Stimulated activated CD4-positive, alpha-beta T cell treated with anti-CD3 and anti-CD28 coated beads, Interleukin-4, amount 100 ng/mL, for 24 hours (primary cell): Measurements from ENCODE around the gene SCN11A.
"Not testable (repeated sequence)": the region's sequence is repeated elsewhere in the genome, so short reads cannot be mapped to it uniquely, and the experiment has no call there.

Source experiments
- DNase-seq: peaks from one replicate; pipeline ENCODE4 v3.0.0-alpha.2; 2020

The SCN11A gene

DNA sequence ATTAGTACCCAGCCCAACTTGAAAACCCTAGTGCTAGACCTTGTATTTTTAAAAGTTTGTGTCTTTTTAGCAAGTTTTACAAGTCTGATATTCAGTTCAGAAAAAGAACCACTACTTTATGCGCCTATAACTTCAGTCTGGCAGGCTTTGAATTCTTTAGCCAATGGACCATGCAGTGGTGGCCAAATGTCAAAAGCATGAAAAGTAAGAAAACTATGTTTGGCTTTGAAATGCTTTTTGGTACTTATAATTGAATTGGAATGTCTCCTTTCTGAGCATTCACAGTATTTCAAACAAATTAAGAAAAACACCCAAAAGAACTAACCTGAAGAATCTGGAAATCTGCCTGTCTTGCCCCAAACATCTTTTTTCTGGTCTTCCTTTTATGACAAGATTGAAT, 12.9 kb upstream of the SCN11A start:
- no peak for DNase-seq

DNA sequence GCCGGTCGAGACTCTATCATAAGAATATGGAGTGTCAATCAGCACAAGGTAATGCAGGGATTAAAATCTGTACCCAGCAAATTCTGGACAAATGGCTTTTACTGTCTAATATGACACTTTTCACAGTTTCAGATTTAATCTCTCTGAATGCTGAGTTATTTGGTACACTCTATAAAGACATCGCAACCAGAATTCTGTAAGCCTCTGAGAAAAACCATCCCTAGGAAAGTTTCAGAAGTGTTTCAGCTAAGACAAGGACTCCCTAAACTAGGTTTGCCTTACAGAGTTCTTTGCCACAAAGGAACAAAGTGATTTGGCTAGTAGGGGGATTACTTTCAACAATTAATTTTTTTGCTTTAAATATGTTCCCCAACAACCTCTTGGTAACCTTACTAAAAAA, 11.4 kb upstream of the SCN11A start:
- DNase-seq = no peak

DNA sequence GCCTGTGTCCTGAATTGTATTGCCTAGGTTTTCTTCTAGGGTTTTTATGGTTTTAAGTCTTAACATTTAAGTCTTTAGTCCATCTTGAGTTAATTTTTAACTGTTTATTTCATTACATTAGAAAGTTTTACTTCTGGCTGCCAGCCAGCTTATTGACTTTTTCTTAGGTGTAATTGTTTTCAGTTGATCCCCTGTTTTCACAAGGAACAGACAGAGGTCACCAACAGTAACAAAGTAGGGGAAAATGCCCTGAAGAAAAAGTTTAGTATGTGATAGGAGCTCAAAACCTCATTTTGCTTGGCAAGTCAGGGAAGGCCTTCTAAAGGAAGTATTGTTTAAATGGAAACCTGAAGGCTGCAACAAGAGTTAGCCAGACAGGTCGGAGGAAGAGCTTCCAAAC, 10.4 kb upstream of the SCN11A start:
- DNase-seq = no peak

DNA sequence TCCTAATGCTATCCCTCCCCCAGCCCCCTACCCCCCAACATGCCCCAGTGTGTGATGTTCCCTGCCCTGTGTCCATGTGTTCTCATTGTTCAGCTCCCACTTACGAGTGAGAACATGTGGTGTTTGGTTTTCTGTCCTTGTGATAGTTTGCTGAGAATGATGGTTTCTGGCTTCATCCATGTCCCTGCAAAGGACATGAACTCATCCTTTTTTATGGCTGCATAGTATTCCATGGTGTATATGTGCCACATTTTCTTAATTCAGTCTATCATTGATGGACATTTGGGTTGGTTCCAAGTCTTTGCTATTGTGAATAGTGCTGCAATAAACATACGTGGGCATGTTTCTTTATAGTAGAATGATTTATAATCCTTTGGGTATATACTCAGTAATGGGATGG, 9.5 kb upstream of the SCN11A start:
- DNase-seq = not testable (repeated sequence)

DNA sequence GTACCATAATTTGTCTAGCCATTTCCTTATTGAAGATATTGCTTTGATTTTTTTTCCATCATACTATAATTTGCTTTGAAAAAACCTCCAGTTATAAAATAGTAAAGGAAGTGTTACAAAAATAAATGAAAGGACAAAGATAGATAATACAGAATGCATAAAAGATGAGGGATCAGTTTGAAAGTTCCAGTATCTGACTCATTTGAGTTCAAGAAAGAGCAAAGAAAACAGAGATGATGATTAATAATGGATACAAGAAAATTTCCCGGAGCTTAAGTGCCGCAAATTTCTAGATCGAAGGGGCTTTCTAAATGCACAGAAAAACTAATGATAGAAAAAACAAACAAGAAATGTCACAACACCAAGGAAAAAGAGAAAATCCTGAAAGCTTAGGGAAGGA, 4.4 kb upstream of the SCN11A start:
- DNase-seq = no peak

DNA sequence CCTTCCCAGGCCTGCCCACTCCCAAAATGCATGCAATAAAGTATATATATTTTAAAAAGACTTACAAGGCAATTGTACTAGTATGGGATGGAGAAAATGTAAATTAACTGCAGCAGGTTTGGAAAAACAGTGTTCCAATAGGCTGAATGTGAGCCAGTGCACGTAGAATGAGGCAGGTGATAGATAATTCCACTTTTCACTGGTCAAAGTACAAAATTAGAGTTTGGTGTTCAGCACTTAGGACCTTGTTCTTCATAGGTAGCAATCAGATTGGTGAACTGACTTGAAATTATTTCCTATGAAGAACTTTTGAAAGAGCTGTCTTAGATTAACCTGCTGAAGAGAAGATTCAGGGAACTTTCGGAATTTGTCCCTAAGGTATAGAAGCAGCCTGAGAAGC, 2.0 kb upstream of the SCN11A start:
- no peak for DNase-seq

DNA sequence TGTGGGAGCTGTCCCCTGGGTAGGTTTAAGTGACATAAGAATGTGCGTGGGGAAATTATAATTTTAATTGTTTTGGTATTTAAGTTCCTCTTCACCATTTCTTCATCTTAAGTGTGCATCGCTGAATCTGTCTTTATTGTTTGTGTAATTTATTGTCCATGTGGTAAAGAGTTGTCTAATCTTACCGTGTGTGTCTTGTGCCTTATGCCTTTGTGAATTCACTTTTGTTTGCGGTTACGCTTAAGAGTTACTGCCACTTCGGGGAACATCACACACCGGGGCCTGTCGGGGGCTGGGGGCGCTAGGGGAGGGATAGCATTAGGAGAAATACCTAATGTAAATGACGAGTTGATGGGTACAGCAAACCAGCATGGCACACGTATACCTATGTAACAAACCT, 839 bp upstream of the SCN11A start:
- no peak for DNase-seq

DNA sequence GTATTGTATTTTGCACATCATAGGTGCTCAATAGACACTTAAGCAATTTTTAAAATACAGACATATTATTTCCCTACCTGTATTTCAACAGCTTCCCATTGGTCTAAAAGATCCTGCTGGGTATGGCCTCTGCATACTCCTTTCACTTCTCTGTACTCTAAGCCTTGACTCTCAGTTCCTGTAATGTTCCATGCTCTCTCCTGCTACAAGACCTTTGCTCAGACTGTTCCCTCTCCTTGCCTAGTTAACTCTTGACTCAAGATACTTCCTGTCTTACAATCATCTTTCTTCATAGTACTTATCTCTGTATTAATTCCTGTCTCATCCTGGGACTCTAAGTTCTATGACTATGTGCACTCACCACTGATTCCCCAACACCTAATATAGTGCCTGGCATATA, 1.7 kb downstream of the SCN11A start:
- DNase-seq = no peak

DNA sequence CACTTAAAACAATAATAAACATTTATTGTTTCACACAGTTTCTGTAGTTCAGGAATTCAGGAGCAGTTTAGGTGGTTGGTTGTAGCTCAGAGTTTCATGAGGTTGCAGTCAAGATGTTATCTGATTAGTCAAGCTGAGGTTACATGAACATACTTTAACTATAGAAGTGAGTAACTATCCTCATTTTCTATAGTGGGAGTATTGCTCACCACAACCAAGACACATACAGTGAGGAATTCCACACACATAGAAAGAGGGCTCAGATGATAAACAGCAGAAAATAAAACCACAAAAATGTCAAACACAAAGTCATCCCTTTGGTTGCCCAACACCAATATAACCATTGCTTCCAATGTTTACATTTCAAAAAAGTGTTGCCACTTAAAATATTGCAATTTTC, 13.6 kb downstream of the SCN11A start:
- DNase-seq = no peak

DNA sequence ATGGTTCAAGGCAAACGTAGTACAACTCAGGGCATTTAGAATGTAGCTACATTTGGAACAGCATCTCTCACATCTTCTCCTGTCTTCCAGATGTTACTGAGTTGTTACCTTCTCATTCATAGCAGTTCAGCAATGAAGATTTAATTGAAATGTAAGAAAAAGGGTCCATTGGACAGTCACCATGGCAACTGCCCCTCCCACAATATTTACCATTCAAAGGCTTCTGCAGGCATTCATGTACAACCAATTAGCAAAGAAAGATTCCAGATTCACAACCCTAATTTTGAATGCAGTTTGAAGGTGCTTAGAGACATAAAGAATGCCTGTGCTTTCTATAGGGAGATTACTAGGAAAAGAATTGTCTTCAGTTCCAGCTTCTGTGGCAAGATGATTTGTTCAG, 22.2 kb downstream of the SCN11A start:
- no peak for DNase-seq

DNA sequence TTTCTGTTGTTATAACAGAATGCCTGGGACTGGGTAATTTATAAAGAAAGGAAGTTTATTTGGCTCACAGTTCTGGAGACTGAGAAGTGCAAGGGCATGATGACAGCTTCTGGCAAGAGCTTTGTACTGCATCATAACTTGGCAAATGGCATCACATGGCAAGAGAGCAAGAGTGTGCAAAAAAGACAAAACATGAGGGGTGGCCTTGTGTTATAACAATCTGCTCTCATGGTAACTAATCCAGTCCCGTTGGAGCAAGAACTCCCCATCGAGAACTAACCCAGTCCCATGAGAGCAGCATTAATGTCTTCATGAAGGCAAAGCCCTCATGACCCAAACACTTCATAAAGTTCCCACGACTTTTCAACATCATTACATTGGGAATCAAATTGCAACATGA, 23.2 kb downstream of the SCN11A start:
- DNase-seq = no peak

DNA sequence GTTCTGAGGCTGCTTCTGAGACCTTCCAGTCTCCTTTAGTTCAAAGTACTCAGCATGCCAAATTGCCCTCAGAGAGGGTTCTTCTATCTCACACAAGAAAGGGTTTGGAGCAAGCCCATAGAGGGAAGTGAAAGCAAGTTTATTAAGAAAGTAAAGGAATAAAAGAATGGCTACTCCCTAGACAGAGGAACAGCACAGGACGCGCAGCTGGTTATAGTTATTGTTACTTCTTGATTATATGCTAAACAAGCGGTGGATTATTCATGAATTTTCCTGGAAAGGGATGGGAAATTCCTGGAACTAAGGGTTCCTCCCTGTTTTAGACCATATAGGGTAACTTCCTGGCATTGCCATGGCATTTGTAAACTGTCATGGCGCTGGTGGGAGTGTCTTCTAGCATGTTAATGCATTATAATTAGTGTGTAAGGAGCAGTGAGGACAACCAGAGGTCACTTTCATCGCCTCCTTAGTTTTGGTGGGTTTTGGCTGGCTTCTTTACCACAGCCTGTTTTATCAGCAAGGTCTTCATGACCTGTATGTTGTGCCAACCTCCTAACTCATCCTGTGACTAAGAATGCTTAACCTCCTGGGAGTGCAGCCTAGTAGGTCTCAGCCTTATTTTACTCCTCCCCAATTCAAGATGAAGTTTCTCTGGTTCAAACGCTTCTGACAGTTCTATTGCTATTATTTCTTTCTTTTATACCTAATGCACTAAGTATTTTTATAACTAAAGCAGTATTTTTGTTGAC, 26.3 kb downstream of the SCN11A start:
- DNase-seq = no peak

DNA sequence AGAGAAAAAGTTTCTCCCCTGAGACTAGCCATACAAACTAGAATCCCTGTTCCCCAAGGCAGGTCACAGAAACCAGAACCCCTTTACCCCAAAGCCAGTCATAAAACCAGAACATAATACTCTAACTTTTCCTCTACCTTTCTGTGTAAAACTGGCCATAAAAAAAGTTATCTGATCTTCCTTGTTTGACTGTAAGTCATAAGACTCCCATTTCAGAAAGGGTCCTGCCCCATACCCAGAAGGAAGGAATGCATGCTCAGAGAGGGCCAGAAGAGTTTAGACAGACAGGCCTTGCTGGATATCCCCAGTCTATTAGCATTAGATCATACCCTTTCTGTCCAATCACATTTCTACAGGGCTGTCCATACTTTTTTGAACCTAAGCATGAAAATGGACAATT, 27.2 kb downstream of the SCN11A start:
- DNase-seq = no peak

DNA sequence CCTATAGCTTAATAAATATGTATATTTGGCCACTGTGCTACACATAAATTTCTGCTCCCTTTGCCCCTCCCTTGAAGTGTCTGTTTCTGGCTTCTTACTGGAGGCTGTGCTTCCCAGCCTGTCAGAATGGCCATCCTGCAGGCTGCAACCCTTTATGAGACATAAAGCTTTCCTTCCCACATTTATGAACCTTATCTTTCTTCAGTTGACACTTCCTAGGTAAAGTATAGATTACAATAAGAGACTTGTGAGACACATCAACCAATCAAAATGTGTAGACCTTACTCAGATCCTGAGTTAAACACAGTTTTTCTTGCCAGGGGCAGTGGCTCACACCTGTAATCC, 29.5 kb downstream of the SCN11A start:
- DNase-seq = no peak

DNA sequence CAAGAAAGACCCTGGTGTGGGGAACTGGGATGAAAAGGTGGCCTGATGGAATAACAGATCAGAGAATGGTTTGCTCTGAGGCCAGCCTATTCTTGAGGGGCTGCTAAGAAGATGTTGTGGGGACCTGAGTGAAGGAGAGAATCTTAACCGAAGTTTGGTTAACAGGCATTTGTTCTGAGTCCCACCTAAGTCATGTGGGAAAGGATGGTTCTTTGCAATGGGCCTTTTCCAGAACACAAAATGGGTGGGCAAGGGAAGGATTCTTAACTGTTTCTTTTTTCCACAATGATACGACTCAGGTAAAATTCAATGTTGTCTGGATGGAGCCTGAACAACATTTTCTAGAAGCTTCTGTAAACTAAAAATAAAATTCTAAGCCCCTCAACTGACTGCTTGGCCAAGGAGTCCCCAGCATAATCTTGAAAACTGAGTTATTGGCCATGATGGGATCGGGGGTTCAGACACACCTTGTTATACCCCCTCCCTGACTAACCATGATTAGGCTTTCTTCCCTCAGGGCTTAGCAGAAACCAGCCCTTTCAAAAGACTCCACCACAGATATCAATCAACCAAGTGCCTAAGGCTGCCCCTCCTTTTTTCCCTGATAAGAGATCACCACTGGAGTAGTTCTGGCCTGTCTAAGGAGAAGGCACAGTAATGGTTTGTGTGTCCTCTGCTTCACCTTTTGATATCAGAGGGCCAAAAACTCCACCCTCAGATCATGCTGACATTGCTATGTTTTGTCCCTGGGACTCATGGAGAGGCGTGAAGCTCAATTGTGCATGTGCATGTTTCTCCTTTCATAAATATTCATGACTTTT, 30.1 kb downstream of the SCN11A start:
- DNase-seq = no peak

DNA sequence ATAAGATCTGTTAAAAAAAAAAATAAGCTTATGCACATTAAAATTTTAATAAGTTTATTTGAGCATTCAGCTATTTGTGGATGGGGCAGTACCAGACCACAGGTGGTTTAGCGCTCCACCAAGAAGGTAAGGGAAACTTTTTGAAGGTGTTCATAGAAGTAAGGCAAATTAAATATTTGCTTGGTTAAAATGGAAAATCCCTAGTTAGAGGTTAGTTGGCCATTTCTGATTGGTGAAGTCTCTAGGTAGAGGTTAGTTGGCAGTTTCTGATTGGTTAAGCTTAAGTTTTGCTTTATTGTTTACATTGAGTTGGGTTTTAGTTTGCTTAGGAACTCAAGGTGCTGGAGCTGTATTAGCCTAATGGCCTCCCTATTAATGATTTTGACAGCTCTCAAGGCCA, 30.7 kb downstream of the SCN11A start:
- no peak for DNase-seq

DNA sequence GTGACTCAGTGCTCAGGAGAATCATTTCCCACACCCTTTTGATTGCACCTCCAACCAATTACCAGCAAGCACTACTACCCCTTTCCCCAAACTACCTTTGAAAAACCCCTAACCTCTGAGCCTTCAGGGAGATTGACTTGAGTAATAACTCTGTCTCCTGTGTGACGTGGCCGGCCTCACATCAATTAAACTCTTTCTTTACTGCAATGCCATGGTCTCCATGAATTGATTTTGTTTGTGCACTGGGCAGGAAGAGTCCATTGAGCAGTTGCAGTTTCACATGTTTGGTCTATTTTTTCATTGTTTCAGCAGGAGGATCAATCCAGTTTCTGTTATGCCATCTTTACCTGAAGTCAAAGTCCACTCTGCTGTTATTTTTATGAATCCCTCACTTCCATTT, 32.4 kb downstream of the SCN11A start:
- DNase-seq = no peak

DNA sequence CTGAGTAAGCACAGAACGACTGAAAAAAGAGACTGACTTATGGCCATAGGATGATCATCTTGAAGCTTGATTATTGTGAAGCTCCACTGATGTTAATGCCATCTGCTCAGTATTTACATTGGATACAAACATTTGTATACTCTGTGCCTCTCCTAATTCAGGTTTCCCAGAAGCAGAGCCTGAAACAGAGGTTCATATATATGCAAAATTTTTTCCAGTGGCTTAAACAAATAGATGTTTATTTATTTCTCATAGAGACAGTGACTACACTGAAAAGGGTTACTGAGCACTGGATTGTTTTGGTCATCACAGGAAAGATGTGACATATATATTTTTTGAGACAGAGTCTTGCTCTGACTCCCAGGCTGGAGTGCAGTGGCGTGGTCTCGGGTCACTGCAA, 36.3 kb downstream of the SCN11A start:
- no peak for DNase-seq

DNA sequence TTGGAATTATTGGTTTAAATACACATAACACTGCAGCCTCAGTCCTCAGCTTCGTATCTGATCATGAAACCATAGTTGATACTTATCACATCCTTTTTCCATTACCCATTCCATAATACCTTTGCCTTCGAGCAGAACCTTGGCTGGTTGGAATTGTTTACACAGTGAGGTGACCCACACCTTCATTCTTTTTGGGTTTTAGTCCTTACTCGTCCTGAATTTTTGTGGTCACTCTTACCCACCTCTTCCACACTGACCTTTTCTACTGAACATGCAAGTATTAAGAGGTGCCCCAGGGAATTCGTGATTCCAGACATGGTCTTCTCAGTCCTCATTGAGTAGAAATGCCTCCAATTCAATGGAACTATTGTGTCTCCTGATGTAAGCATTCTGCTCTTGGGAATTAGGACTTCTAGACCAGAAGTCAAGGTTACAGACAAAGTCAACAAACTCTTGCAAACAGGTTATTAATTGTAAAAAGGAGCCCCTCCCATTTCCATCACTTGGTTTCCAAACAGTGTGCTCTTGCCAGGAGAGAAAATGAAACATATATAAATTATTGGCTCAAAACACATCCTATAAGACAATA, 37.7 kb downstream of the SCN11A start:
- DNase-seq = no peak

DNA sequence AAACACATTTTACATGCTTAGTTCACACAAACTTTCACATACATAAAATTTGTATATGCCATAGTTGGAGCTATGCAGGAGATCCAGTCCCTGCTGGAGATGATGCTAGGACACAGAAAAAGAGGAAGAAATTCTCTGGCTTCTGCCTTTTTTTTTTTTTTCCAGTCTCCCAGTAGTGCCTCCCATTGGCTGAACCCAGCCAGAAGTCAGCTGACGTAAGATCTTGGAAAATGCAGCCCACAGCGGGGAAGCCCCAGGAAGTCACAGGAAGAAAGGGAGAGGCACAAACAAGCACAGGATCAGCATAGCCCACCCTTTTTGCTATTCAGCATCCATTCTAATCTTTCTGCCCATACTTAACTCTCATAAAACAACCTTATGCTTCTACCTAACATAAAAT, 38.5 kb downstream of the SCN11A start:
- no peak for DNase-seq

DNA sequence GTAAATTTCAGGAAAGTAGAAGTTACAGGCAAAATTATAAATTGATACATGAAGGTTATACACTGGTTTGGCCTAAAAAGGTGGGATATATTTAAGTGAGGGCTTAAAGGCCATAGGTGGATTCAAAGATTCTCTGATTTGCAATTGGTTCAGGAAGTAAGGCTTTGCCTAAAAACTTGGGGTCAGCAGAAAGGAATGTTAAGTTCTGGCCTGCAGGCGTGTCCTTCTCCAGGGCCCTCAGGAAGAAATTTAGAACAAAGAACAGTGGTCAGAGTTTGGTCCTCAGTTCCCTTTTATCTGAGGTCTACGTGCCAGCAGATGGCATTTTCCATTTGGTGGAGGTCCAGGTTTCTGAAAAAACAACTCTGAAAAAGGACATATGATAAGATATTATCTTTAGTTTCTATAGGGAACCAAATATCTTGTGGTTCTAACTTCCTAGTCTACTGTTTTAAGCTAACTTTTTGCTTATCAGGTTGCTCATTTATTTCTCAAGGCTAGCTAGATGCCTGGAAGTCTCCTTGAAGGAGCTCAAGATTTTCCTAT, 40.5 kb downstream of the SCN11A start:
- DNase-seq = no peak

DNA sequence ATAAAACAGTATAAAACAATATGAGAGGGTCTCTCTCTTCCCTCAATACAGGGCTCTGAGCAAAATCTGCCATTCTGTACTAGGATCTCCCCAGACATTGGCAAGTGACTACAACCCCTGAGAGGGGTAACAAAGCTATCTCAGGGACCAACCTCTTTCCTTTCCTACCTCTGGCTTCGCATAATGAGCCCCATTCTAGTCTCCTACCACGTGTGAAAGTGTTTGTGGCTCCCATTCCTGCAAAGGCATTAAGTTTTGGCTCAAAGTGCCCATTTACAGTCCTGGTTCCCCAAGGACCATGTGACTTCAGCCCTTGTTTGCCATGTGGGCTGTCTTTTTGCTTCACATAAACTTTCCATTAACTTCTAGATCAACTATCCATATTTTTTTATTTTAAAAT, 46.4 kb downstream of the SCN11A start:
- no peak for DNase-seq
